Activated CD4-positive, CD25-positive, alpha-beta regulatory T cell (primary cell): ENCODE results near the gene TCF7.

Experiments
- DNase-seq, 4 experiments: peaks; one replicate each; lab custom pipeline; 2025; lab: John Stamatoyannopoulos, UW

Gene TCF7

GRCh38 chr5:134113902-134114875, at the start of gene TCF7:
TSS of gene TCF7 (plus strand) at chr5:134114681. CDS start at chr5:134114907, 226 bp downstream.
- DNase-seq, result peak; percentile 33 to 78 (median 56)

GRCh38 chr5:134069553-134069952, 44.9 kb upstream of the TCF7 start:
- DNase-seq, result no peak

GRCh38 chr5:134070725-134071613, 43.5 kb upstream of the TCF7 start:
- DNase-seq, result peak in 1 of 4 experiments; percentile 11

- DNase-seq, result no peak
These were observed 42.8 kb upstream of the TCF7 start for GRCh38 chr5:134071614-134072207.

- no peak for DNase-seq
These were observed 41.8 kb upstream of the TCF7 start for GRCh38 chr5:134072471-134073210.

GRCh38 chr5:134073404-134073803, 41.1 kb upstream of the TCF7 start:
- DNase-seq, result no peak

GRCh38 chr5:134075102-134075501, 39.4 kb upstream of the TCF7 start:
- no peak for DNase-seq

GRCh38 chr5:134077926-134078580, 36.4 kb upstream of the TCF7 start:
- DNase-seq, result no peak

GRCh38 chr5:134079748-134080581, 34.5 kb upstream of the TCF7 start:
- peak; percentile 24 to 58 (median 37) for DNase-seq

- no peak for DNase-seq
These were observed 32.1 kb upstream of the TCF7 start for GRCh38 chr5:134082264-134082992.

GRCh38 chr5:134083517-134083916, 31.0 kb upstream of the TCF7 start:
- no peak for DNase-seq

GRCh38 chr5:134084022-134084565, 30.4 kb upstream of the TCF7 start:
- DNase-seq, result no peak

GRCh38 chr5:134084570-134084969, 29.9 kb upstream of the TCF7 start:
- no peak for DNase-seq

GRCh38 chr5:134085411-134085810, 29.1 kb upstream of the TCF7 start:
- DNase-seq, result no peak

- DNase-seq, result no peak
These were observed 28.1 kb upstream of the TCF7 start for GRCh38 chr5:134086225-134086942.

- peak in 2 of 4 experiments; percentile 27 to 36 for DNase-seq
These were observed 27.6 kb upstream of the TCF7 start for GRCh38 chr5:134086943-134087305.

GRCh38 chr5:134088291-134088690, 26.2 kb upstream of the TCF7 start:
- no peak for DNase-seq

GRCh38 chr5:134088994-134089560, 25.4 kb upstream of the TCF7 start:
- DNase-seq, result no peak
